Cardiac muscle cell (in vitro differentiated cells and primary cell): Measurements from ENCODE around the gene TMTC2. TPM values are rescaled to one million over a fixed set of nuclear protein-coding genes. Genes with fewer than 3 reads are reported as not detected.
"Not testable (repeated sequence)": the region's sequence is repeated elsewhere in the genome, so short reads cannot be mapped to it uniquely, and the experiment has no call there.

Experiments used
- DNase-seq, 2 donors: peaks; one replicate each; pipeline versions ENCODE4 v3.0.0 to v3.0.0-alpha.2; 2010 to 2017; ENCODE audit warnings: low read depth in 1 of 2, low spot score in 1 of 2
- H3K27ac ChIP-seq: fragments of 200-600 bp; sonication (generic); 2 replicates; pipeline ENCODE4 v1.5.1; 2016
- H3K27me3 ChIP-seq: fragments of 200-600 bp; sonication (generic); 2 replicates; pipeline ENCODE4 v1.6.0; 2016; ENCODE audit warnings: control low read depth
- H3K36me3 ChIP-seq: fragments of 200-600 bp; sonication (generic); 2 replicates; pipeline ENCODE4 v1.5.1; 2016; ENCODE audit warnings: control low read depth
- H3K4me1 ChIP-seq: fragments of 200-600 bp; sonication (generic); 2 replicates; pipeline ENCODE4 v1.8.1; 2017; ENCODE audit warnings: low read depth, mild to moderate bottlenecking, mixed run types
- H3K4me3 ChIP-seq: fragments of 200-600 bp; sonication (generic); 2 replicates; pipeline ENCODE4 v1.5.1; 2016; ENCODE audit warnings: mild to moderate bottlenecking
- H3K9me3 ChIP-seq: fragments of 200-600 bp; sonication (generic); 2 replicates; pipeline ENCODE4 v1.5.1; 2017; ENCODE audit warnings: low read depth, mild to moderate bottlenecking, control low read depth
- CTCF ChIP-seq: IDR thresholded peaks from 2 replicates; pipeline ENCODE4 v1.5.1; 2012; ENCODE audit warnings: low read depth, mild to moderate bottlenecking, low read length
- polyA plus RNA-seq: library from polyadenylated mRNA; unstranded; fragments of >200 nt; fragmentation: Nextera tagmentation; extraction: Ambion mirVana; gene quantifications from 2 replicates; pipeline ENCODE4 v1.2.1, GENCODE V29; 2016
- total RNA-seq: library from RNA; depleted of rRNA; stranded (reverse); fragments of >200 nt; gene quantifications from 2 replicates; pipeline ENCODE4 v1.2.3, GENCODE V29; 2016

The TMTC2 gene
- total and polyA plus RNA-seq, 2 experiments from 2014 or later, result 0.89 to 10.8 TPM

- no peak for DNase-seq
- H3K4me1 ChIP-seq, result no peaks in the 10 kb centered on the region
- no peak for TF ChIP-seq CTCF
- H3K9me3 ChIP-seq, result no peaks in the 10 kb centered on the region
- H3K36me3 ChIP-seq, result no peaks in the 10 kb centered on the region
- no peak overlapping the region for H3K4me3 ChIP-seq
- H3K27me3 ChIP-seq, result no peaks in the 10 kb centered on the region
- no peak overlapping the region for H3K27ac ChIP-seq
Observed at GRCh38 chr12:82804601-82805000, 117.9 kb downstream of the TMTC2 start.

- not testable (repeated sequence) for H3K4me3 ChIP-seq, H3K36me3 ChIP-seq, H3K27me3 ChIP-seq, H3K9me3 ChIP-seq, DNase-seq, H3K27ac ChIP-seq, H3K4me1 ChIP-seq
Observed at GRCh38 chr12:82805004-82805403, 118.3 kb downstream of the TMTC2 start.

GRCh38 chr12:82805812-82806497 lies 119.2 kb downstream of the TMTC2 start:
- no peak for TF ChIP-seq CTCF
- H3K27ac ChIP-seq, result no peak overlapping the region
- no peak overlapping the region for H3K4me3 ChIP-seq
- H3K9me3 ChIP-seq, result no peaks in the 10 kb centered on the region
- no peaks in the 10 kb centered on the region for H3K27me3 ChIP-seq
- no peaks in the 10 kb centered on the region for H3K36me3 ChIP-seq
- DNase-seq, result peak in 1 of 2 donors; percentile 38
- no peaks in the 10 kb centered on the region for H3K4me1 ChIP-seq

- Histone ChIP-seq H3K4me3 (no peak overlapping the region), H3K36me3 (no peaks in the 10 kb centered on the region), H3K27me3 (no peaks in the 10 kb centered on the region), H3K9me3 (no peaks in the 10 kb centered on the region), H3K4me1 (no peaks in the 10 kb centered on the region), H3K27ac (no peak overlapping the region)
- no peak for DNase-seq
- no peak for TF ChIP-seq CTCF
Observed at GRCh38 chr12:82807132-82807737, 120.5 kb downstream of the TMTC2 start.

GRCh38 chr12:82810568-82810967 lies 123.9 kb downstream of the TMTC2 start:
- no peak for TF ChIP-seq CTCF
- Histone ChIP-seq H3K36me3 (no peaks in the 10 kb centered on the region), H3K4me1 (no peaks in the 10 kb centered on the region), H3K9me3 (no peaks in the 10 kb centered on the region), H3K27ac (no peak overlapping the region), H3K27me3 (no peaks in the 10 kb centered on the region), H3K4me3 (no peak overlapping the region)
- DNase-seq, result no peak

GRCh38 chr12:82817368-82817767 lies 130.7 kb downstream of the TMTC2 start:
- H3K27me3 ChIP-seq, result no peaks in the 10 kb centered on the region
- no peak overlapping the region for H3K27ac ChIP-seq
- no peaks in the 10 kb centered on the region for H3K36me3 ChIP-seq
- H3K9me3 ChIP-seq, result no peaks in the 10 kb centered on the region
- H3K4me1 ChIP-seq, result peaks cover 5% of the 10 kb centered on the region
- H3K4me3 ChIP-seq, result no peak overlapping the region
- TF ChIP-seq CTCF, result no peak
- DNase-seq, result no peak
